Keratinocyte (primary cell): ENCODE results near the gene IL1RAPL1.

Experiments used
- CTCF ChIP-seq, 3 experiments: IDR thresholded peaks in 1 of 3; conservative IDR thresholded peaks in 1 of 3; optimal IDR thresholded peaks in 1 of 3; 2 replicates in 2 of 3; 3 replicates in 1 of 3; pipeline versions ENCODE3 to v1.5.1; 2011; ENCODE audit warnings: low read length in 3 of 3, mild to moderate bottlenecking in 3 of 3, moderate library complexity in 2 of 3, control low read depth in 1 of 3, inconsistent platforms in 1 of 3; ENCODE audit not compliant: insufficient read depth in 2 of 3; ENCODE audit errors: extremely low read depth in 1 of 3
- EZH2 ChIP-seq: IDR thresholded peaks from one replicate; pipeline ENCODE4 v1.6.1; 2012; ENCODE audit warnings: inconsistent platforms, mild to moderate bottlenecking, low read length, moderate library complexity

- TF ChIP-seq CTCF (optimal IDR thresholded peaks at IDR 0.05 in 1 of 3, IDR thresholded peaks at IDR 0.05 in 1 of 3, conservative IDR thresholded peaks at IDR 0.05 in 1 of 3; ENCODE audit: extremely low read depth in 1 of 3, insufficient read depth in 2 of 3, low read length in 3 of 3): no peak
- no peak for TF ChIP-seq EZH2
Measured at GRCh38 chrX:29640106-29640505, 1052.9 kb downstream of the IL1RAPL1 start.
